Breast epithelium (tissue), 3 donors: ENCODE results near the gene CPA2.
"Not testable (repeated sequence)": the region's sequence is repeated elsewhere in the genome, so short reads cannot be mapped to it uniquely, and the experiment has no call there.

Experiments used
- CTCF ChIP-seq, 3 donors: fragments of 450-650 bp; IDR thresholded peaks; one replicate each; pipeline ENCODE4 v1.5.1; 2016 to 2017; ENCODE audit warnings: antibody characterized with exemption in 3 of 3, mild to moderate bottlenecking in 3 of 3, moderate library complexity in 3 of 3
- POLR2A ChIP-seq: fragments of 450-650 bp; IDR thresholded peaks from one replicate; pipeline ENCODE4 v1.6.1; 2016; ENCODE audit warnings: antibody characterized with exemption, mild to moderate bottlenecking, moderate library complexity
- POLR2AphosphoS5 ChIP-seq, 3 donors: sonication (generic); formaldehyde crosslinking; IDR thresholded peaks; one replicate each; pipeline ENCODE4 v1.6.1; 2017; ENCODE audit warnings: antibody characterized with exemption in 3 of 3

DNA sequence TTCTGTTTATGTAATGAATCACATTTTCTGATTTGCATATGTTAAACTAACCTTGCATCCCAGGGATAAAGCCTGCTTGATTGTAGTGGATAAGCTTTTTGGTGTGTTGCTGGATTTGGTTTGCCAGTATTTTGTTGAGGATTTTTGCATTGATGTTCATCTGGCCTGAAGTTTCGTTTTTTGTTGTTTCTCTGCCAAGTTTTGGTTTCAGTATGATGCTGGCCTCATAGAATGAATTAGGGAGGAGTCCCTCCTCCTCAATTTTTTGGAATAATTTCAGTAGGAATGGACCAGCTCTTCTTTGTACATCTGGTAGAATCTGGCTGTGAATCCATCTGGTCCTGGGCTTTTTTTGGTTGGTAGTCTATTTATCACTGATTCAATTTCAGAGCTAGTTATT is 23.2 kb upstream of the CPA2 start:
- TF ChIP-seq POLR2A; CTCF (IDR thresholded peaks at IDR 0.05); POLR2AphosphoS5 (IDR thresholded peaks at IDR 0.05): not testable (repeated sequence)
